HepG2 (cell line): ENCODE results near the gene TADA1. TPM values are rescaled to one million over a fixed set of nuclear protein-coding genes. Genes with fewer than 3 reads are reported as not detected.

Experiments used
- ATAC-seq: fragments of 200-7000 bp; cut with Tn5 transposase; 3 replicates; pipeline ENCODE4 v1.9.1; 2020; ENCODE audit warnings: mild to moderate bottlenecking, moderate library complexity
- BruUV-seq: library from RNA; stranded (reverse); fragments of 400-500 nt; replicated peaks from 2 replicates; lab custom pipeline; 2021; lab: Mats Ljungman, UMichigan
- CTCF ChIA-PET: fragments of 300-600 bp; formaldehyde crosslinking; extraction: SDS; loops from one replicate; lab custom pipeline; 2021; ENCODE audit warnings: low total read pairs, inconsistent platforms, low intra/inter-chr PET ratio; lab: Yijun Ruan, JAX
- POLR2A ChIA-PET: fragments of 350-600 bp; sonication (Branson Sonifier 250); formaldehyde crosslinking; loops from one replicate; lab custom pipeline; 2020; ENCODE audit warnings: antibody characterized with exemption, inconsistent platforms; lab: Yijun Ruan, JAX
- DNase-seq: peaks from one replicate; pipeline ENCODE4 v3.0.0-alpha.2; 2015; ENCODE audit warnings: low spot score
- FAIRE-seq: peaks from 3 replicates; lab custom pipeline; 2011; peaks lifted over from hg19 to GRCh38; lab: Jason Lieb, UNC
- H2AFZ ChIP-seq: one replicate; pipeline ENCODE4 v1.6.1; 2011; ENCODE audit warnings: low read length, inconsistent platforms
- H3K27ac ChIP-seq: fragments of 300-600 bp; 3 replicates; pipeline ENCODE4 v1.8.0; 2011; ENCODE audit warnings: mixed run types, mild to moderate bottlenecking, mixed read lengths, low read length, inconsistent platforms; ENCODE audit not compliant: insufficient read depth; ENCODE audit errors: extremely low read length
- H3K27me3 ChIP-seq, 2 experiments: fragments of 200-600 bp in 1 of 2; 2 replicates in 1 of 2; 3 replicates in 1 of 2; pipeline versions ENCODE4 v1.6.0 to v1.8.0; 2011; ENCODE audit warnings: low read length in 2 of 2, mild to moderate bottlenecking in 2 of 2, moderate library complexity in 2 of 2, inconsistent platforms in 1 of 2; ENCODE audit not compliant: insufficient read depth in 2 of 2, control insufficient read depth in 1 of 2
- H3K36me3 ChIP-seq, 2 experiments: fragments of 200-600 bp in 1 of 2; replicated peaks in 1 of 2; 2 replicates in 1 of 2; 3 replicates in 1 of 2; pipeline versions ENCODE4 v1.5.1 to v1.8.0; 2011; ENCODE audit warnings: low read length in 2 of 2, inconsistent platforms in 1 of 2; ENCODE audit not compliant: insufficient read depth in 2 of 2, control insufficient read depth in 1 of 2
- H3K4me1 ChIP-seq: 2 replicates; pipeline ENCODE4 v1.5.1; 2012; ENCODE audit warnings: low read length, inconsistent platforms; ENCODE audit not compliant: insufficient read depth
- H3K4me2 ChIP-seq: 2 replicates; pipeline ENCODE4 v1.6.0; 2011; ENCODE audit warnings: low read depth, low read length, inconsistent platforms
- H3K4me3 ChIP-seq, 3 experiments: fragments of 200-600 bp in 1 of 3; sonication (generic), shearing (Covaris generic) in 1 of 3; replicated peaks in 1 of 3; 2 replicates each; pipeline ENCODE4 v1.5.1; 2011 to 2016; ENCODE audit warnings: low read length in 3 of 3, inconsistent platforms in 2 of 3, low read depth in 2 of 3, mild to moderate bottlenecking in 2 of 3, control low read depth in 1 of 3, mixed read lengths in 1 of 3; ENCODE audit not compliant: insufficient read depth in 1 of 3
- H3K79me2 ChIP-seq: one replicate; pipeline ENCODE4 v1.6.1; 2011; ENCODE audit warnings: low read length, inconsistent platforms; ENCODE audit not compliant: insufficient read depth
- H3K9ac ChIP-seq: 2 replicates; pipeline ENCODE4 v1.6.0; 2011; ENCODE audit warnings: mild to moderate bottlenecking, low read depth, low read length, inconsistent platforms; ENCODE audit not compliant: insufficient read depth
- H3K9me3 ChIP-seq: 2 replicates; pipeline ENCODE4 v1.5.1; 2012; ENCODE audit warnings: mild to moderate bottlenecking, low read length
- H4K20me1 ChIP-seq: 2 replicates; pipeline ENCODE4 v1.6.0; 2011; ENCODE audit warnings: inconsistent platforms, mild to moderate bottlenecking, low read length, moderate library complexity; ENCODE audit not compliant: insufficient read depth
- NFKBIZ ChIP-seq: IDR thresholded peaks from 2 replicates; pipeline ENCODE4 v1.6.1; 2018; ENCODE audit warnings: missing genetic modification reagents, missing compliant biosample characterization
- RBFOX2 ChIP-seq: fragments of 200-400 bp; formaldehyde crosslinking; IDR thresholded peaks from 2 replicates; pipeline ENCODE4 v1.6.1; 2017; ENCODE audit warnings: low read depth, mild to moderate bottlenecking, low read length
- ZBTB7A ChIP-seq: sonication (generic); formaldehyde crosslinking; IDR thresholded peaks from 2 replicates; pipeline ENCODE4 v1.8.0; 2022; ENCODE audit warnings: mild to moderate bottlenecking, missing genetic modification reagents
- ZNF282 ChIP-seq: fragments of 450-650 bp; IDR thresholded peaks from 2 replicates; pipeline ENCODE4 v1.6.1; 2018; ENCODE audit not compliant: partially characterized antibody
- ZNF512B ChIP-seq: sonication (generic); formaldehyde crosslinking; IDR thresholded peaks from 2 replicates; pipeline ENCODE4 v1.5.1; 2020; ENCODE audit warnings: missing genetic modification reagents, mild to moderate bottlenecking, borderline replicate concordance
- in situ Hi-C: cut with HindIII; loops from 2 replicates; pipeline ENCODE4 v1.10.0; 2017; ENCODE audit warnings: low pct_unique_long_range_greater_than_20kb; ENCODE audit not compliant: extremely low pct_ligation_motif_present
- intact Hi-C: fragments of 100-400 bp; cut with micrococcal nuclease; formaldehyde crosslinking; loops from one replicate; pipeline ENCODE4 v1.10.0; 2022; ENCODE audit not compliant: unreplicated experiment
- polyA plus RNA-seq, 8 experiments: library from polyadenylated mRNA; depleted of rRNA in 3 of 8; stranded (reverse) in 7 of 8; unstranded in 1 of 8; fragments of >200 nt; fragmentation: Illumina TruSeq in 4 of 8; extraction: Trizol in 4 of 8; gene quantifications; 2 replicates each; pipeline versions ENCODE4 v1.2.1 to v1.2.3, GENCODE V29; 2011 to 2016; ENCODE audit warnings: low read depth in 4 of 8, missing spikeins in 1 of 8, mixed read lengths in 1 of 8; ENCODE audit not compliant: insufficient read depth in 1 of 8
- total RNA-seq, 5 experiments: library from RNA; depleted of rRNA; stranded (reverse); fragments of >200 nt; fragmentation: Illumina TruSeq; extraction: Trizol; gene quantifications; 2 replicates each; pipeline ENCODE4 v1.2.3, GENCODE V29; 2016; ENCODE audit warnings: low read depth in 1 of 5

Gene TADA1
- total and polyA plus RNA-seq, 2 of the 13 experiments (the other 11 are each of a cell fraction or from before 2014, with no cell fraction given), result 28.3 to 29.1 TPM

DNA sequence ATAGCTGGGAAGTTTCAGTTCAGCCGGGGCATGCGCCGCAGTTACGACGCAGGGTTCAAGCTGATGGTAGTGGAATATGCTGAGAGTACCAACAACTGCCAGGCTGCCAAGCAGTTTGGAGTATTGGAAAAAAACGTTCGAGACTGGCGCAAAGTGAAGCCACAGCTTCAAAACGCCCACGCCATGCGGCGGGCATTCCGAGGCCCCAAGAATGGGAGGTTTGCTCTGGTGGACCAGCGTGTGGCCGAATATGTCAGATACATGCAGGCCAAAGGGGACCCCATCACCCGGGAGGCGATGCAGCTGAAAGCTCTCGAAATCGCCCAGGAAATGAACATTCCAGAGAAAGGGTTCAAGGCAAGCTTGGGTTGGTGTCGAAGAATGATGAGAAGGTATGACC, 26.9 kb downstream of the TADA1 start (continued):
- TF ChIP-seq ZNF512B (CRISPR knock-in tag), result no peak
- no peak for TF ChIP-seq NFKBIZ (CRISPR knock-in tag)

DNA sequence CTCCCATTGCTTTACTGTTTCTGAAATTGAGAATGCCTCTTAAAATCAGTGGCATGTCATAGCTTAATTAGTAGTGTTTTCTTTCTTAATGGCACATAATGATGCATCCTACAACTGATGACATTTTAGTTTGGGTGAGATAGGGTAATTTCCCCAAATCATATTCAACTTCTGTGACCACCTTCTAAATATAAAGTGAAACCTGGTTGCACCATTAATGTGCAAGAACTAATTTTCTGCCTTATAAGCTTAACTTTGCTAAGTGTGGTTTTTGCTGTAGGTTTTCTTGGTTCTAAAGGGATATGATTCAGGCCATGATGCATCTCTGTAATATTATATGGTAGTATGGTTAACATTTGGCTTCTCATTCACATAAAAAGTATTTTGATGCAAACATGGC, 27.9 kb downstream of the TADA1 start:
- intact Hi-C loops (no loop called here), in situ Hi-C loops (no loop called here)
- Histone ChIP-seq H3K4me2 (no peak overlapping the region), H2AFZ (no peak overlapping the region), H3K4me1 (no peaks in the 10 kb centered on the region), H3K9me3 (no peaks in the 10 kb centered on the region)
- FAIRE-seq (no peak), ATAC-seq (no peak)
- BruUV-seq, result no TSS peak
- TF ChIP-seq ZNF282 (no peak), RBFOX2 (0 out of 2 replicates have a peak, but pooled peaks have one; percentile 14), ZBTB7A (no peak)
- TF ChIP-seq, all 625 proteins: peak for 1
- no peaks in the 10 kb centered on the region for H3K79me2 ChIP-seq
- H3K9ac ChIP-seq, result no peak overlapping the region
- POLR2A ChIA-PET, result no interaction called here
- no peaks in the 10 kb centered on the region for H3K27me3 ChIP-seq
- H3K36me3 ChIP-seq, result peaks cover 26 to 99% of the 10 kb centered on the region in 2 experiments
- no peak overlapping the region for H3K4me3 ChIP-seq
- H3K27ac ChIP-seq, result no peak overlapping the region
- CTCF ChIA-PET, result no interaction called here
- DNase-seq, result no peak
- H4K20me1 ChIP-seq, result peaks cover under 1% of the 10 kb centered on the region; the same call in 1 of the 2 replicates
